HepG2 (cell line): Measurements from ENCODE around the gene METTL1. TPM values are rescaled to one million over a fixed set of nuclear protein-coding genes. Genes with fewer than 3 reads are reported as not detected.
"Not testable (repeated sequence)": the region's sequence is repeated elsewhere in the genome, so short reads cannot be mapped to it uniquely, and the experiment has no call there.

Source experiments
- ATAC-seq: fragments of 200-7000 bp; cut with Tn5 transposase; 3 replicates; pipeline ENCODE4 v1.9.1; 2020; ENCODE audit warnings: mild to moderate bottlenecking, moderate library complexity
- BruUV-seq: library from RNA; stranded (reverse); fragments of 400-500 nt; replicated peaks from 2 replicates; lab custom pipeline; 2021; lab: Mats Ljungman, UMichigan
- CTCF ChIA-PET: fragments of 300-600 bp; formaldehyde crosslinking; extraction: SDS; loops from one replicate; lab custom pipeline; 2021; ENCODE audit warnings: low total read pairs, inconsistent platforms, low intra/inter-chr PET ratio; lab: Yijun Ruan, JAX
- POLR2A ChIA-PET: fragments of 350-600 bp; sonication (Branson Sonifier 250); formaldehyde crosslinking; loops from one replicate; lab custom pipeline; 2020; ENCODE audit warnings: antibody characterized with exemption, inconsistent platforms; lab: Yijun Ruan, JAX
- DNase-seq: peaks from one replicate; pipeline ENCODE4 v3.0.0-alpha.2; 2015; ENCODE audit warnings: low spot score
- FAIRE-seq: peaks from 3 replicates; lab custom pipeline; 2011; peaks lifted over from hg19 to GRCh38; lab: Jason Lieb, UNC
- H2AFZ ChIP-seq: one replicate; pipeline ENCODE4 v1.6.1; 2011; ENCODE audit warnings: low read length, inconsistent platforms
- H3K27ac ChIP-seq: fragments of 300-600 bp; 3 replicates; pipeline ENCODE4 v1.8.0; 2011; ENCODE audit warnings: mixed run types, mild to moderate bottlenecking, mixed read lengths, low read length, inconsistent platforms; ENCODE audit not compliant: insufficient read depth; ENCODE audit errors: extremely low read length
- H3K27me3 ChIP-seq, 2 experiments: fragments of 200-600 bp in 1 of 2; 2 replicates in 1 of 2; 3 replicates in 1 of 2; pipeline versions ENCODE4 v1.6.0 to v1.8.0; 2011; ENCODE audit warnings: low read length in 2 of 2, mild to moderate bottlenecking in 2 of 2, moderate library complexity in 2 of 2, inconsistent platforms in 1 of 2; ENCODE audit not compliant: insufficient read depth in 2 of 2, control insufficient read depth in 1 of 2
- H3K36me3 ChIP-seq, 2 experiments: fragments of 200-600 bp in 1 of 2; replicated peaks in 1 of 2; 2 replicates in 1 of 2; 3 replicates in 1 of 2; pipeline versions ENCODE4 v1.5.1 to v1.8.0; 2011; ENCODE audit warnings: low read length in 2 of 2, inconsistent platforms in 1 of 2; ENCODE audit not compliant: insufficient read depth in 2 of 2, control insufficient read depth in 1 of 2
- H3K4me1 ChIP-seq: 2 replicates; pipeline ENCODE4 v1.5.1; 2012; ENCODE audit warnings: low read length, inconsistent platforms; ENCODE audit not compliant: insufficient read depth
- H3K4me2 ChIP-seq: 2 replicates; pipeline ENCODE4 v1.6.0; 2011; ENCODE audit warnings: low read depth, low read length, inconsistent platforms
- H3K4me3 ChIP-seq, 3 experiments: fragments of 200-600 bp in 1 of 3; sonication (generic), shearing (Covaris generic) in 1 of 3; replicated peaks in 1 of 3; 2 replicates each; pipeline ENCODE4 v1.5.1; 2011 to 2016; ENCODE audit warnings: low read length in 3 of 3, inconsistent platforms in 2 of 3, low read depth in 2 of 3, mild to moderate bottlenecking in 2 of 3, control low read depth in 1 of 3, mixed read lengths in 1 of 3; ENCODE audit not compliant: insufficient read depth in 1 of 3
- H3K79me2 ChIP-seq: one replicate; pipeline ENCODE4 v1.6.1; 2011; ENCODE audit warnings: low read length, inconsistent platforms; ENCODE audit not compliant: insufficient read depth
- H3K9ac ChIP-seq: 2 replicates; pipeline ENCODE4 v1.6.0; 2011; ENCODE audit warnings: mild to moderate bottlenecking, low read depth, low read length, inconsistent platforms; ENCODE audit not compliant: insufficient read depth
- H3K9me3 ChIP-seq: 2 replicates; pipeline ENCODE4 v1.5.1; 2012; ENCODE audit warnings: mild to moderate bottlenecking, low read length
- H4K20me1 ChIP-seq: 2 replicates; pipeline ENCODE4 v1.6.0; 2011; ENCODE audit warnings: inconsistent platforms, mild to moderate bottlenecking, low read length, moderate library complexity; ENCODE audit not compliant: insufficient read depth
- BCL6 ChIP-seq: IDR thresholded peaks from 2 replicates; pipeline ENCODE4 v1.6.1; 2016; ENCODE audit warnings: missing genetic modification reagents, missing compliant biosample characterization
- FOXP4 ChIP-seq: sonication (generic); formaldehyde crosslinking; IDR thresholded peaks from 2 replicates; pipeline ENCODE4 v1.4.0; 2020; ENCODE audit warnings: missing genetic modification reagents
- GATAD2A ChIP-seq: IDR thresholded peaks from 2 replicates; pipeline ENCODE4 v1.6.1; 2016
- NR2F6 ChIP-seq, 2 experiments: IDR thresholded peaks; 2 replicates each; pipeline ENCODE4 v1.6.1; 2016; ENCODE audit warnings: antibody characterized with exemption in 1 of 2, mild to moderate bottlenecking in 1 of 2
- RXRB ChIP-seq: IDR thresholded peaks from 2 replicates; pipeline ENCODE4 v1.6.1; 2016; ENCODE audit warnings: borderline replicate concordance, missing genetic modification reagents, missing compliant biosample characterization
- ZFX ChIP-seq: sonication (generic); formaldehyde crosslinking; IDR thresholded peaks from 2 replicates; pipeline ENCODE4 v1.4.0; 2020; ENCODE audit warnings: mild to moderate bottlenecking, low read depth, missing genetic modification reagents, moderate library complexity
- ZNF362 ChIP-seq: sonication (generic); formaldehyde crosslinking; IDR thresholded peaks from 2 replicates; pipeline ENCODE4 v1.4.0; 2020; ENCODE audit warnings: missing genetic modification reagents, mild to moderate bottlenecking, borderline replicate concordance
- WGBS: methylation state at CpG from one replicate; pipeline ENCODE4 v1.1.6; 2017; ENCODE audit warnings: low lambda C conversion rate; 5-methylcytosine and 5-hydroxymethylcytosine counted together
- in situ Hi-C: cut with HindIII; loops from 2 replicates; pipeline ENCODE4 v1.10.0; 2017; ENCODE audit warnings: low pct_unique_long_range_greater_than_20kb; ENCODE audit not compliant: extremely low pct_ligation_motif_present
- intact Hi-C: fragments of 100-400 bp; cut with micrococcal nuclease; formaldehyde crosslinking; loops from one replicate; pipeline ENCODE4 v1.10.0; 2022; ENCODE audit not compliant: unreplicated experiment
- polyA plus RNA-seq, 8 experiments: library from polyadenylated mRNA; depleted of rRNA in 3 of 8; stranded (reverse) in 7 of 8; unstranded in 1 of 8; fragments of >200 nt; fragmentation: Illumina TruSeq in 4 of 8; extraction: Trizol in 4 of 8; gene quantifications; 2 replicates each; pipeline versions ENCODE4 v1.2.1 to v1.2.3, GENCODE V29; 2011 to 2016; ENCODE audit warnings: low read depth in 4 of 8, missing spikeins in 1 of 8, mixed read lengths in 1 of 8; ENCODE audit not compliant: insufficient read depth in 1 of 8
- total RNA-seq, 5 experiments: library from RNA; depleted of rRNA; stranded (reverse); fragments of >200 nt; fragmentation: Illumina TruSeq; extraction: Trizol; gene quantifications; 2 replicates each; pipeline ENCODE4 v1.2.3, GENCODE V29; 2016; ENCODE audit warnings: low read depth in 1 of 5
- TF ChIP-seq, protein P1 (sequence below): sonication (generic); formaldehyde crosslinking; IDR thresholded peaks from 2 replicates; pipeline ENCODE4 v1.4.0; 2020; ENCODE audit warnings: missing genetic modification reagents, borderline replicate concordance
- TF ChIP-seq, protein P2 (sequence below): IDR thresholded peaks from 2 replicates; pipeline ENCODE4 v1.6.1; 2012; ENCODE audit warnings: inconsistent platforms

Gene METTL1
- total and polyA plus RNA-seq, 2 of the 13 experiments (the other 11 are each of a cell fraction or from before 2014, with no cell fraction given), result 34.7 to 36.9 TPM

- Histone ChIP-seq H4K20me1 (peaks cover 10% of the 10 kb centered on the region; the same call in 1 of the 2 replicates), H3K4me1 (peaks cover 59% of the 10 kb centered on the region), H3K36me3 (peaks cover 21 to 38% of the 10 kb centered on the region in 2 experiments)
- H3K4me2 ChIP-seq, H3K27me3 ChIP-seq, in situ Hi-C loops, H2AFZ ChIP-seq, ATAC-seq, intact Hi-C loops, H3K27ac ChIP-seq, FAIRE-seq, H3K9me3 ChIP-seq, H3K4me3 ChIP-seq, BruUV-seq, H3K79me2 ChIP-seq, DNase-seq, H3K9ac ChIP-seq: not testable (repeated sequence)
- CTCF ChIA-PET, result interaction anchor here (1.1 kb wide), 1 partner anchor 84 kb away, joined by 3 read pairs; no protein-coding TSS in a partner anchor
- POLR2A ChIA-PET, result interaction anchor here (0.6 kb wide), 1 partner anchor 1428 kb away, joined by 4 read pairs; no protein-coding TSS in a partner anchor
- 89% methylated on average over 4 of the region's 5 CpGs for WGBS
Measured at GRCh38 chr12:57821015-57821414, 49.1 kb upstream of the METTL1 start.

- intact Hi-C loops; H3K9ac ChIP-seq; H3K9me3 ChIP-seq; H3K27me3 ChIP-seq; H2AFZ ChIP-seq; in situ Hi-C loops; H3K79me2 ChIP-seq; BruUV-seq; H3K4me3 ChIP-seq; POLR2A ChIA-PET; TF ChIP-seq NR2F6 (CRISPR knock-in tag; IDR thresholded peaks at IDR 0.05): not testable (repeated sequence)
- H3K4me1 ChIP-seq, result peaks cover 68% of the 10 kb centered on the region
- peaks cover 10% of the 10 kb centered on the region; the same call in 1 of the 2 replicates for H4K20me1 ChIP-seq
- peak overlapping the region; percentile 42; the same call in 1 of the 2 replicates for H3K4me2 ChIP-seq
- 19% methylated on average over 8 of the region's 8 CpGs for WGBS
- DNase-seq (peak; percentile 25), FAIRE-seq (peak; percentile 86), ATAC-seq (peak; percentile 23)
- CTCF ChIA-PET, result interaction anchor here (1.1 kb wide), 1 partner anchor 85 kb away, joined by 3 read pairs; no protein-coding TSS in a partner anchor
- H3K27ac ChIP-seq, result peak overlapping the region; percentile 40
- peaks cover 16 to 30% of the 10 kb centered on the region in 2 experiments; a peak in 4 of 5 replicates for H3K36me3 ChIP-seq
- TF ChIP-seq ZFX, result peak; percentile 46; the same call in 1 of the 2 replicates
- peak; percentile 63; the same call in 1 of the 2 replicates for TF ChIP-seq ZNF362 (CRISPR knock-in tag)
- TF ChIP-seq, protein P1, sequence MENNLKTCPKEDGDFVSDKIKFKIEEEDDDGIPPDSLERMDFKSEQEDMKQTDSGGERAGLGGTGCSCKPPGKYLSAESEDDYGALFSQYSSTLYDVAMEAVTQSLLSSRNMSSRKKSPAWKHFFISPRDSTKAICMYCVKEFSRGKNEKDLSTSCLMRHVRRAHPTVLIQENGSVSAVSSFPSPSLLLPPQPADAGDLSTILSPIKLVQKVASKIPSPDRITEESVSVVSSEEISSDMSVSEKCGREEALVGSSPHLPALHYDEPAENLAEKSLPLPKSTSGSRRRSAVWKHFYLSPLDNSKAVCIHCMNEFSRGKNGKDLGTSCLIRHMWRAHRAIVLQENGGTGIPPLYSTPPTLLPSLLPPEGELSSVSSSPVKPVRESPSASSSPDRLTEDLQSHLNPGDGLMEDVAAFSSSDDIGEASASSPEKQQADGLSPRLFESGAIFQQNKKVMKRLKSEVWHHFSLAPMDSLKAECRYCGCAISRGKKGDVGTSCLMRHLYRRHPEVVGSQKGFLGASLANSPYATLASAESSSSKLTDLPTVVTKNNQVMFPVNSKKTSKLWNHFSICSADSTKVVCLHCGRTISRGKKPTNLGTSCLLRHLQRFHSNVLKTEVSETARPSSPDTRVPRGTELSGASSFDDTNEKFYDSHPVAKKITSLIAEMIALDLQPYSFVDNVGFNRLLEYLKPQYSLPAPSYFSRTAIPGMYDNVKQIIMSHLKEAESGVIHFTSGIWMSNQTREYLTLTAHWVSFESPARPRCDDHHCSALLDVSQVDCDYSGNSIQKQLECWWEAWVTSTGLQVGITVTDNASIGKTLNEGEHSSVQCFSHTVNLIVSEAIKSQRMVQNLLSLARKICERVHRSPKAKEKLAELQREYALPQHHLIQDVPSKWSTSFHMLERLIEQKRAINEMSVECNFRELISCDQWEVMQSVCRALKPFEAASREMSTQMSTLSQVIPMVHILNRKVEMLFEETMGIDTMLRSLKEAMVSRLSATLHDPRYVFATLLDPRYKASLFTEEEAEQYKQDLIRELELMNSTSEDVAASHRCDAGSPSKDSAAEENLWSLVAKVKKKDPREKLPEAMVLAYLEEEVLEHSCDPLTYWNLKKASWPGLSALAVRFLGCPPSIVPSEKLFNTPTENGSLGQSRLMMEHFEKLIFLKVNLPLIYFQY (CRISPR knock-in tag), result peak; percentile 46; the same call in 1 of the 2 replicates
- TF ChIP-seq NR2F6 (IDR thresholded peaks at IDR 0.05), result peak; percentile 62
- TF ChIP-seq, protein P2, sequence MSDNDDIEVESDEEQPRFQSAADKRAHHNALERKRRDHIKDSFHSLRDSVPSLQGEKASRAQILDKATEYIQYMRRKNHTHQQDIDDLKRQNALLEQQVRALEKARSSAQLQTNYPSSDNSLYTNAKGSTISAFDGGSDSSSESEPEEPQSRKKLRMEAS, result peak; percentile 17; the same call in 1 of the 2 replicates
- TF ChIP-seq RXRB (CRISPR knock-in tag), result peak; percentile 63; the same call in 1 of the 2 replicates
- 0 out of 2 replicates have a peak, but pooled peaks have one; percentile 22 for TF ChIP-seq FOXP4 (CRISPR knock-in tag)
- TF ChIP-seq GATAD2A (CRISPR knock-in tag), result peak; percentile 35; the same call in 1 of the 2 replicates
- TF ChIP-seq BCL6 (CRISPR knock-in tag), result 0 out of 2 replicates have a peak, but pooled peaks have one; percentile 19
Measured at GRCh38 chr12:57820119-57820518, 48.2 kb upstream of the METTL1 start.
